A673 (cell line): ENCODE measurements around the gene FGR.

Experiments
- EZH2 ChIP-seq: fragments of 200-600 bp; sonication (generic); IDR thresholded peaks from 2 replicates; pipeline ENCODE4 v1.6.1; 2017; ENCODE audit warnings: borderline replicate concordance, low read depth, mild to moderate bottlenecking, mixed read lengths, antibody characterized with exemption, low read length; ENCODE audit not compliant: poor library complexity, severe bottlenecking
- TF ChIP-seq, protein P1 (sequence below): fragments of 300-800, 200-600 bp; sonication (generic); conservative IDR thresholded peaks from 2 replicates; pipeline ENCODE4 v1.5.1; 2017; ENCODE audit warnings: low read depth, mild to moderate bottlenecking, antibody characterized with exemption, low read length, moderate library complexity, mixed read lengths

DNA sequence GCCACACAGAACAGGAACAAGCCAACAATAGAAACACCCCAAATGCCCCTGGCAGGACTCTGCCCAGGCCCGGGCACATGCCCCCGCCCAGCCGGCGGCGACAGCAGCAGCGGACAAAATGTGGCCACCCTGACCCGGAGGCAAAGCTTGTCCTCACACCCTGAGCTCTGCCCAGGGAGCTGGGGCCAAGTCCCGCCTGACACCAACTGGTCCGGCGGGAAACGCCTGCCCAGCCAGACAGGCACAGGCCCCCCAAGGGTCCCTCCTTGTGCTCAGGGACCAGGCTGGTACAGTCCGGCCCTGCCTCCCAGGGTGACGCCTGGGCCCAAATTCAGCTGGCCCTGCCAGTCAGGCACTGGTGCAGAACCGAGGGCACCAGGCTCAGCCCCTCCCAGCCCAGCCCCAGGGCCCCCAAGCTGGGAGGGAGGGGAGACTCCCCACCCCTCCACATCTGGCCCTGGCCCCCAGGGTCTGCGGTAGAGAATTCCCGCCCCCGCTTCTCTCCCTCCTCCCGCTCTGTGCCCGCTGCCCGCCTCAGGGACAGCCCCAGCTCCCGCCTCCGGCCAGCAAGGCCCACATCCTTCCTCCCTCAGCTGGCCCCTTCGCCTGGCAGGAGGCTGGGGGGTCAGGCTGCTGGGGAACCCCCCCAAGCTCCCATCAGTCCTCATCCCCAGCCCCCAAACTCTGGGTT is 33.1 kb downstream of the FGR start:
- TF ChIP-seq, protein P1, sequence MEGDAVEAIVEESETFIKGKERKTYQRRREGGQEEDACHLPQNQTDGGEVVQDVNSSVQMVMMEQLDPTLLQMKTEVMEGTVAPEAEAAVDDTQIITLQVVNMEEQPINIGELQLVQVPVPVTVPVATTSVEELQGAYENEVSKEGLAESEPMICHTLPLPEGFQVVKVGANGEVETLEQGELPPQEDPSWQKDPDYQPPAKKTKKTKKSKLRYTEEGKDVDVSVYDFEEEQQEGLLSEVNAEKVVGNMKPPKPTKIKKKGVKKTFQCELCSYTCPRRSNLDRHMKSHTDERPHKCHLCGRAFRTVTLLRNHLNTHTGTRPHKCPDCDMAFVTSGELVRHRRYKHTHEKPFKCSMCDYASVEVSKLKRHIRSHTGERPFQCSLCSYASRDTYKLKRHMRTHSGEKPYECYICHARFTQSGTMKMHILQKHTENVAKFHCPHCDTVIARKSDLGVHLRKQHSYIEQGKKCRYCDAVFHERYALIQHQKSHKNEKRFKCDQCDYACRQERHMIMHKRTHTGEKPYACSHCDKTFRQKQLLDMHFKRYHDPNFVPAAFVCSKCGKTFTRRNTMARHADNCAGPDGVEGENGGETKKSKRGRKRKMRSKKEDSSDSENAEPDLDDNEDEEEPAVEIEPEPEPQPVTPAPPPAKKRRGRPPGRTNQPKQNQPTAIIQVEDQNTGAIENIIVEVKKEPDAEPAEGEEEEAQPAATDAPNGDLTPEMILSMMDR: no peak
- TF ChIP-seq EZH2: no peak
